Central memory CD8-positive, alpha-beta T cell (primary cell): ENCODE measurements around the gene ARHGAP45.
A peak's percentile ranks its signal among the peaks of the same experiment; 100 is the strongest.

Source experiments
- ATAC-seq: fragments of 150-1000 bp; cut with Tn5 transposase; replicated peaks from 2 replicates; pipeline ENCODE4 v1.10.0; 2022; ENCODE audit warnings: mild to moderate bottlenecking, moderate FRiP score, moderate number of reproducible peaks; ENCODE audit not compliant: poor library complexity, severe bottlenecking; ENCODE audit errors: extremely low read depth
- DNase-seq, 2 donors: peaks; one replicate each; pipeline ENCODE4 v3.0.0; 2021; ENCODE audit warnings: low spot score in 2 of 2
- H3K27ac Mint-ChIP-seq: one replicate; pipeline ENCODE4 v1.8.0; 2022; ENCODE audit warnings: low read depth, mild to moderate bottlenecking, moderate library complexity, mixed read lengths
- H3K27me3 Mint-ChIP-seq: one replicate; pipeline ENCODE4 v1.8.0; 2022; ENCODE audit warnings: mixed read lengths
- H3K36me3 Mint-ChIP-seq: one replicate; pipeline ENCODE4 v1.8.0; 2022; ENCODE audit warnings: mild to moderate bottlenecking, moderate library complexity, mixed read lengths; ENCODE audit not compliant: insufficient read depth
- H3K4me1 Mint-ChIP-seq: one replicate; pipeline ENCODE4 v1.8.0; 2022; ENCODE audit warnings: mixed read lengths
- H3K4me3 Mint-ChIP-seq: one replicate; pipeline ENCODE4 v1.8.0; 2022; ENCODE audit warnings: mild to moderate bottlenecking, moderate library complexity, mixed read lengths
- H3K9me3 Mint-ChIP-seq: one replicate; pipeline ENCODE4 v1.8.0; 2022; ENCODE audit warnings: mixed read lengths

Gene ARHGAP45

GRCh38 chr19:1094655-1094977 lies 27.6 kb downstream of the ARHGAP45 start:
- no peaks in the 10 kb centered on the region for H3K9me3 Mint-ChIP-seq
- peak; percentile 7 for ATAC-seq
- no peaks in the 10 kb centered on the region for H3K27me3 Mint-ChIP-seq
- DNase-seq: no peak
- peaks cover 40% of the 10 kb centered on the region for H3K36me3 Mint-ChIP-seq
- peak overlapping the region; percentile 85 for H3K27ac Mint-ChIP-seq
- H3K4me3 Mint-ChIP-seq: peak overlapping the region; percentile 95
- peaks cover 34% of the 10 kb centered on the region for H3K4me1 Mint-ChIP-seq

GRCh38 chr19:1094978-1095701 lies 28.2 kb downstream of the ARHGAP45 start, which contains the start of gene POLR2E:
POLR2E (minus strand) TSS chr19:1095375; CDS start chr19:1095315, 60 bp downstream.
- DNase-seq: peak; percentile 98 to 99
- ATAC-seq: peak; percentile 95
- Mint-ChIP-seq H3K9me3 (no peaks in the 10 kb centered on the region), H3K4me3 (peak within 1 kb of the TSS; percentile 95), H3K36me3 (peaks cover 38% of the 10 kb centered on the region), H3K27me3 (no peaks in the 10 kb centered on the region), H3K27ac (peak within 1 kb of the TSS; percentile 85), H3K4me1 (peaks cover 39% of the 10 kb centered on the region)

- no peak overlapping the region for H3K27ac Mint-ChIP-seq
- no peak overlapping the region for H3K4me3 Mint-ChIP-seq
- H3K36me3 Mint-ChIP-seq: peaks cover 22% of the 10 kb centered on the region
- DNase-seq (no peak), ATAC-seq (no peak)
- peaks cover 44% of the 10 kb centered on the region for H3K4me1 Mint-ChIP-seq
- H3K9me3 Mint-ChIP-seq: no peaks in the 10 kb centered on the region
- no peaks in the 10 kb centered on the region for H3K27me3 Mint-ChIP-seq
Measured at GRCh38 chr19:1097810-1098176, 30.8 kb downstream of the ARHGAP45 start.

GRCh38 chr19:1098177-1099051 lies 31.4 kb downstream of the ARHGAP45 start:
- peaks cover 23% of the 10 kb centered on the region for H3K36me3 Mint-ChIP-seq
- peaks cover 47% of the 10 kb centered on the region for H3K4me1 Mint-ChIP-seq
- H3K4me3 Mint-ChIP-seq: no peak overlapping the region
- H3K9me3 Mint-ChIP-seq: no peaks in the 10 kb centered on the region
- DNase-seq: no peak
- no peak for ATAC-seq
- H3K27me3 Mint-ChIP-seq: no peaks in the 10 kb centered on the region
- no peak overlapping the region for H3K27ac Mint-ChIP-seq

- peaks cover 22% of the 10 kb centered on the region for H3K4me1 Mint-ChIP-seq
- DNase-seq (no peak), ATAC-seq (no peak)
- no peak overlapping the region for H3K27ac Mint-ChIP-seq
- H3K36me3 Mint-ChIP-seq: peaks cover 25% of the 10 kb centered on the region
- H3K27me3 Mint-ChIP-seq: no peaks in the 10 kb centered on the region
- no peaks in the 10 kb centered on the region for H3K9me3 Mint-ChIP-seq
- no peak overlapping the region for H3K4me3 Mint-ChIP-seq
Measured at GRCh38 chr19:1101337-1101698, 34.4 kb downstream of the ARHGAP45 start.

GRCh38 chr19:1102407-1103131 lies 35.6 kb downstream of the ARHGAP45 start:
- peaks cover 33% of the 10 kb centered on the region for H3K36me3 Mint-ChIP-seq
- ATAC-seq (no peak), DNase-seq (no peak)
- peak overlapping the region; percentile 84 for H3K27ac Mint-ChIP-seq
- H3K4me3 Mint-ChIP-seq: peak overlapping the region; percentile 66
- peaks cover 22% of the 10 kb centered on the region for H3K4me1 Mint-ChIP-seq
- H3K9me3 Mint-ChIP-seq: no peaks in the 10 kb centered on the region
- H3K27me3 Mint-ChIP-seq: no peaks in the 10 kb centered on the region

- ATAC-seq (no peak), DNase-seq (no peak)
- H3K4me1 Mint-ChIP-seq: peaks cover 22% of the 10 kb centered on the region
- H3K36me3 Mint-ChIP-seq: peaks cover 30% of the 10 kb centered on the region
- peak overlapping the region; percentile 84 for H3K27ac Mint-ChIP-seq
- H3K4me3 Mint-ChIP-seq: peak overlapping the region; percentile 66
- no peaks in the 10 kb centered on the region for H3K9me3 Mint-ChIP-seq
- no peaks in the 10 kb centered on the region for H3K27me3 Mint-ChIP-seq
Measured at GRCh38 chr19:1103132-1103707, 36.3 kb downstream of the ARHGAP45 start.

GRCh38 chr19:1103708-1104310 lies 36.8 kb downstream of the ARHGAP45 start, which contains the start of gene GPX4:
GPX4 (plus strand) TSS chr19:1103994; CDS start chr19:1104044, 50 bp downstream.
- ATAC-seq (peak; percentile 89), DNase-seq (peak; percentile 91 to 96)
- no peaks in the 10 kb centered on the region for H3K27me3 Mint-ChIP-seq
- H3K27ac Mint-ChIP-seq: peak within 1 kb of the TSS; percentile 84
- peaks cover 31% of the 10 kb centered on the region for H3K36me3 Mint-ChIP-seq
- H3K9me3 Mint-ChIP-seq: no peaks in the 10 kb centered on the region
- peak within 1 kb of the TSS; percentile 66 for H3K4me3 Mint-ChIP-seq
- peaks cover 18% of the 10 kb centered on the region for H3K4me1 Mint-ChIP-seq

GRCh38 chr19:1104311-1105007 lies 37.5 kb downstream of the ARHGAP45 start:
- H3K36me3 Mint-ChIP-seq: peaks cover 31% of the 10 kb centered on the region
- H3K4me3 Mint-ChIP-seq: peak overlapping the region; percentile 66
- peak overlapping the region; percentile 65 for H3K27ac Mint-ChIP-seq
- no peaks in the 10 kb centered on the region for H3K9me3 Mint-ChIP-seq
- H3K27me3 Mint-ChIP-seq: no peaks in the 10 kb centered on the region
- peak; percentile 50 to 59 for DNase-seq
- peak; percentile 48 for ATAC-seq
- peaks cover 17% of the 10 kb centered on the region for H3K4me1 Mint-ChIP-seq

GRCh38 chr19:1105008-1105872 lies 38.3 kb downstream of the ARHGAP45 start:
- DNase-seq (no peak), ATAC-seq (no peak)
- Mint-ChIP-seq H3K4me1 (peaks cover 11% of the 10 kb centered on the region), H3K27ac (peak overlapping the region; percentile 65), H3K27me3 (no peaks in the 10 kb centered on the region), H3K4me3 (peak overlapping the region; percentile 66), H3K36me3 (peaks cover 29% of the 10 kb centered on the region), H3K9me3 (no peaks in the 10 kb centered on the region)
